Astrocyte (in vitro differentiated cells and primary cell): ENCODE measurements around the gene BMAL2.

Experiments
- EZH2 ChIP-seq: IDR thresholded peaks from 2 replicates; pipeline ENCODE4 v1.6.1; 2012; ENCODE audit warnings: mild to moderate bottlenecking, low read length, inconsistent platforms; ENCODE audit not compliant: insufficient read depth
- TF ChIP-seq, protein P1 (sequence below): IDR thresholded peaks from 2 replicates; pipeline ENCODE4 v1.5.1; 2011; ENCODE audit warnings: low read depth, mild to moderate bottlenecking, inconsistent platforms, low read length, moderate library complexity; ENCODE audit not compliant: insufficient read depth

DNA sequence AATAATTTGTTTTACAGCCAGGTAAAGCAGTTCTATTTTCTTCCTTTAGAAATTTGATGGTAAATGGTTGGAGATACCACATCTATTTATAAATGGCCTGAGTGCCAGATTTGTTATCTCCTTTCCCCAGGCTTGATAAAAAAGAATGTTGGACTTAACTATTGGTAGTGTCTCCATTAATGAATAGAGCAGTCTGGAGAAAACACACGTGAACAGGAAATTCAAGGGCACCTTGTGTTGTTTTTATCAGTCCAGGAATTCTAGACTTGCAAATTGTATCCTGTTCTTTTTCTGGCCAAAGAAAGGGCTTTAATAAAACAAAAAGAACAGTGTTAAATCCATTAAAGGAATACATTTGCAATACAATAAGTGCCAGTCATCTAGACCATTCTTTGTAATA is 40.8 kb upstream of the BMAL2 start:
- TF ChIP-seq, protein P1, sequence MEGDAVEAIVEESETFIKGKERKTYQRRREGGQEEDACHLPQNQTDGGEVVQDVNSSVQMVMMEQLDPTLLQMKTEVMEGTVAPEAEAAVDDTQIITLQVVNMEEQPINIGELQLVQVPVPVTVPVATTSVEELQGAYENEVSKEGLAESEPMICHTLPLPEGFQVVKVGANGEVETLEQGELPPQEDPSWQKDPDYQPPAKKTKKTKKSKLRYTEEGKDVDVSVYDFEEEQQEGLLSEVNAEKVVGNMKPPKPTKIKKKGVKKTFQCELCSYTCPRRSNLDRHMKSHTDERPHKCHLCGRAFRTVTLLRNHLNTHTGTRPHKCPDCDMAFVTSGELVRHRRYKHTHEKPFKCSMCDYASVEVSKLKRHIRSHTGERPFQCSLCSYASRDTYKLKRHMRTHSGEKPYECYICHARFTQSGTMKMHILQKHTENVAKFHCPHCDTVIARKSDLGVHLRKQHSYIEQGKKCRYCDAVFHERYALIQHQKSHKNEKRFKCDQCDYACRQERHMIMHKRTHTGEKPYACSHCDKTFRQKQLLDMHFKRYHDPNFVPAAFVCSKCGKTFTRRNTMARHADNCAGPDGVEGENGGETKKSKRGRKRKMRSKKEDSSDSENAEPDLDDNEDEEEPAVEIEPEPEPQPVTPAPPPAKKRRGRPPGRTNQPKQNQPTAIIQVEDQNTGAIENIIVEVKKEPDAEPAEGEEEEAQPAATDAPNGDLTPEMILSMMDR: no peak
- TF ChIP-seq EZH2: no peak
